Body of pancreas (tissue), 4 donors: Measurements from ENCODE around the gene MARCHF3.

Experiments
- CTCF ChIP-seq, 7 experiments: fragments of 450-650 bp in 4 of 7; fragments of 200-600 bp in 3 of 7; sonication (generic) in 3 of 7; IDR thresholded peaks; one replicate each; pipeline ENCODE4 v1.5.1; 2016 to 2019; ENCODE audit warnings: antibody characterized with exemption in 7 of 7
- POLR2A ChIP-seq, 3 donors: fragments of 450-650 bp; IDR thresholded peaks; one replicate each; pipeline ENCODE4 v1.6.1; 2016; ENCODE audit warnings: antibody characterized with exemption in 3 of 3, mild to moderate bottlenecking in 2 of 3

- TF ChIP-seq CTCF (IDR thresholded peaks at IDR 0.05) (no peak), POLR2A (IDR thresholded peaks at IDR 0.05) (no peak)
These were observed 200.3 kb downstream of the MARCHF3 start for GRCh38 chr5:126830061-126830460.
